Right cardiac atrium (tissue), 5 donors: Measurements from ENCODE around the gene GPR39. TPM values are rescaled to one million over a fixed set of nuclear protein-coding genes. Genes with fewer than 3 reads are reported as not detected.

Experiments used
- ATAC-seq, 2 donors: fragments of 200-7000 bp; cut with Tn5 transposase; one replicate each; pipeline versions ENCODE4 v1.8.0 to v1.9.1; 2020; ENCODE audit warnings: moderate library complexity in 2 of 2, mild to moderate bottlenecking in 1 of 2
- DNase-seq, 3 donors: peaks; one replicate each; pipeline ENCODE4 v3.0.0-alpha.2; 2020
- H3K27ac ChIP-seq: one replicate; pipeline ENCODE4 v1.5.1; 2013; ENCODE audit warnings: mild to moderate bottlenecking, low read length, control low read depth, moderate library complexity
- H3K27me3 ChIP-seq: one replicate; pipeline ENCODE4 v1.6.1; 2013; ENCODE audit not compliant: control insufficient read depth, insufficient read depth
- H3K4me1 ChIP-seq: one replicate; pipeline ENCODE4 v1.6.1; 2013; ENCODE audit warnings: low read length; ENCODE audit not compliant: control insufficient read depth, insufficient read depth
- H3K4me3 ChIP-seq: one replicate; pipeline ENCODE4 v1.5.1; 2013; ENCODE audit warnings: low read length, control low read depth
- H3K9me3 ChIP-seq: one replicate; pipeline ENCODE4 v1.6.1; 2013; ENCODE audit warnings: low read length; ENCODE audit not compliant: control insufficient read depth
- WGBS: extraction: QIAGEN DNeasy Blood & Tissue Kit; methylation state at CpG from one replicate; pipeline ENCODE4 v1.1.7; 2013; 5-methylcytosine and 5-hydroxymethylcytosine counted together
- intact Hi-C, 4 donors: fragments of 100-400 bp; cut with DNase I; formaldehyde crosslinking; loops; one replicate each; pipeline versions ENCODE4 v1.11.0 to v1.14.0; 2022 to 2023
- polyA plus RNA-seq: library from polyadenylated mRNA; stranded (reverse); fragments of 200-250 nt; gene quantifications from one replicate; pipeline ENCODE4 v1.2.3, GENCODE V29; 2013
- total RNA-seq, 4 donors: library from RNA; stranded (reverse); fragmentation: NEBNext Ultra II Directional; extraction: Animal tissue kit (Norgen Biotek cat#: 25700); gene quantifications; one replicate each; pipeline ENCODE4 v1.2.1, GENCODE V29; 2021
- donor health status: healthy with polysubstance abuse.
- donor health status: DM: no; HTN: yes; CAD: no.
- donor health status: DM: no; HTN: no; CAD: no.
- donor health status: DM: no; HTN: yes; CAD: no; lungs with severe emphysema.
- donor health status: DM: yes; HTN: yes; CAD: no.

The GPR39 gene
- total and polyA plus RNA-seq, 5 donors: not detected

DNA sequence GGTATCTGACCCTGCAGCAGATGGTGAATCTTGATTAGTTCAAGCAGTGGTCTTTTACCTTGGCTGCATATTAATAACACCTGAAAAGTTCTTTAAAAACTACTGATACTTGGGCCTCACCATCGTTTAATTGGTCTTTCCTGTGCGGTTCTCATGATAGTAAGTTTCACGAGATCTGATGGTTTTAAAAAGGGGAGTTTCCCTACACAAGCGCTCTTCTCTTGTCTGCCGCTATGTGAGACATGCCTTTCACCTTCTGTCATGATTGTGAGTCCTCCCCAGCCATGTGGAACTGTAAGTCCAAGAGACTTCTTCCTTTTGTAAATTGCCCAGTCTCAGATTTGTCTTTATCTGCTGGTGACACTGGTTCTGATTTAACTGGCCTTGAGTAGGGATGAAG lies 151.1 kb downstream of the GPR39 start:
- Histone ChIP-seq H3K27me3 (no peaks in the 10 kb centered on the region), H3K4me1 (no peaks in the 10 kb centered on the region), H3K9me3 (no peaks in the 10 kb centered on the region), H3K27ac (no peak overlapping the region), H3K4me3 (no peak overlapping the region)
- intact Hi-C loops: no loop called here
- no peak for ATAC-seq
- DNase-seq: no peak
- 77% methylated on average over 5 of the region's 5 CpGs for WGBS

GRCh38 chr2:132568656-132569055 lies 152.1 kb downstream of the GPR39 start:
- intact Hi-C loops: no loop called here
- H3K4me3 ChIP-seq: no peak overlapping the region
- DNase-seq: no peak
- no peaks in the 10 kb centered on the region for H3K27me3 ChIP-seq
- WGBS: 67% methylated on average over 3 of the region's 3 CpGs
- no peaks in the 10 kb centered on the region for H3K9me3 ChIP-seq
- H3K27ac ChIP-seq: no peak overlapping the region
- H3K4me1 ChIP-seq: no peaks in the 10 kb centered on the region
- ATAC-seq: no peak

GRCh38 chr2:132573444-132574007 lies 156.9 kb downstream of the GPR39 start:
- ATAC-seq (no peak), DNase-seq (no peak)
- Histone ChIP-seq H3K4me1 (no peaks in the 10 kb centered on the region), H3K9me3 (no peaks in the 10 kb centered on the region), H3K27ac (no peak overlapping the region), H3K4me3 (no peak overlapping the region), H3K27me3 (no peaks in the 10 kb centered on the region)
- intact Hi-C loops: no loop called here
- 81% methylated on average over 3 of the region's 3 CpGs for WGBS

DNA sequence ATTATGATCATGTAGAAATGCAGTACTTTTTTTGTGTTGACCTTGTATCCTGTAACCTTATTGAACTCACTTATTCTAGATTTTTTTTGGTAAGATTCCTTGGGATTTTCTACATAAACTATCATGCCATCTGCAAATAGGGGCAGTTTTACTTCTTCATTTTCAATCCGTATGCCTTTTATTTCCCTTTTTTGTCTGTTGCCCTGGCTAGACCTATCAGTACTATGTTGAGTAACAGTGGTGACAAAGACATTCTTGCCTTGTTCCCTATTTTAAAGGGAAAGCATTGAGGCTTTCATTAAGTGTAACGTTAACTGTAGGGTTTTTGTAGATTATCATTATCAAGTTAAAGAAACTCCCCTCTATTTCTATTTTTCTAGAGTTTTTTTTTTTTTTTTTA lies 161.1 kb downstream of the GPR39 start:
- no peak for DNase-seq
- H3K27ac ChIP-seq: no peak overlapping the region
- WGBS: 63% methylated on average over 2 of the region's 2 CpGs
- no peak overlapping the region for H3K4me3 ChIP-seq
- H3K27me3 ChIP-seq: no peaks in the 10 kb centered on the region
- intact Hi-C loops: no loop called here
- H3K9me3 ChIP-seq: no peaks in the 10 kb centered on the region
- no peaks in the 10 kb centered on the region for H3K4me1 ChIP-seq
- peak in 1 of 2 donors; percentile 43 for ATAC-seq

- no peaks in the 10 kb centered on the region for H3K27me3 ChIP-seq
- no peak overlapping the region for H3K27ac ChIP-seq
- H3K9me3 ChIP-seq: no peaks in the 10 kb centered on the region
- DNase-seq (no peak), ATAC-seq (no peak)
- 73% methylated on average over 5 of the region's 5 CpGs for WGBS
- no peaks in the 10 kb centered on the region for H3K4me1 ChIP-seq
- intact Hi-C loops: no loop called here
- no peak overlapping the region for H3K4me3 ChIP-seq
These were observed 165.0 kb downstream of the GPR39 start for GRCh38 chr2:132581591-132581990.

- Histone ChIP-seq H3K4me1 (no peaks in the 10 kb centered on the region), H3K9me3 (no peaks in the 10 kb centered on the region), H3K27me3 (no peaks in the 10 kb centered on the region), H3K27ac (no peak overlapping the region), H3K4me3 (no peak overlapping the region)
- ATAC-seq: no peak
- intact Hi-C loops: no loop called here
- no peak for DNase-seq
- WGBS: 75% methylated on average over 9 of the region's 9 CpGs
These were observed 165.6 kb downstream of the GPR39 start for GRCh38 chr2:132581991-132582738.

- H3K4me3 ChIP-seq: no peak overlapping the region
- intact Hi-C loops: no loop called here
- 81% methylated on average over 10 of the region's 10 CpGs for WGBS
- DNase-seq (no peak), ATAC-seq (no peak)
- H3K9me3 ChIP-seq: no peaks in the 10 kb centered on the region
- no peak overlapping the region for H3K27ac ChIP-seq
- no peaks in the 10 kb centered on the region for H3K4me1 ChIP-seq
- H3K27me3 ChIP-seq: no peaks in the 10 kb centered on the region
These were observed 167.2 kb downstream of the GPR39 start for GRCh38 chr2:132583666-132584360.

- Histone ChIP-seq H3K27ac (no peak overlapping the region), H3K9me3 (no peaks in the 10 kb centered on the region), H3K27me3 (no peaks in the 10 kb centered on the region), H3K4me1 (no peaks in the 10 kb centered on the region), H3K4me3 (no peak overlapping the region)
- DNase-seq (no peak), ATAC-seq (no peak)
- intact Hi-C loops: no loop called here
- 95% methylated on average over 36 of the region's 36 CpGs for WGBS
These were observed 168.6 kb downstream of the GPR39 start for GRCh38 chr2:132584976-132585817.

DNA sequence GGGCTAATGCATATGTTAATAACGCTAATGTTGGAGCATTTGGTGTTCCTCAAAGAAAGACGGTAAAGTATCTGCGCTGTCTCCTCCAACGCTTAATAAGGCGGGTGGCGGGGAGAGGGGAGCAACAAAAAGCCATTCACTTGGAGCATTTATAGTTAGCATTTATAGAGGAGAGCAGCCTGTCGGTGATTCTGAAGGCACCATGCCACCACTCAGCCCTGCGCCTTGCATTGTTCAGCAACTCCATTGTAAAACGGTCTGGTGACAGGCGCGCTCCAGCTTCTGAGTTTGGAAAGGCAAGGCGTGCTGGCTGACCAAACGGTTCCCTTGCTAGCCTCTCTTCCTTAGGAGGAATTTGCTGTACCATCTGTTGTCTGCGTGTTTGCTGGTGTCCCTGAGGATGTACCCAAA lies 169.5 kb downstream of the GPR39 start:
- H3K4me3 ChIP-seq: no peak overlapping the region

GRCh38 chr2:132586835-132587234 lies 170.2 kb downstream of the GPR39 start:
- ATAC-seq: no peak
- 66% methylated on average over 3 of the region's 3 CpGs for WGBS
- Histone ChIP-seq H3K4me1 (no peaks in the 10 kb centered on the region), H3K9me3 (no peaks in the 10 kb centered on the region), H3K27me3 (no peaks in the 10 kb centered on the region), H3K4me3 (no peak overlapping the region), H3K27ac (no peak overlapping the region)
- DNase-seq: no peak
- intact Hi-C loops: no loop called here

More for the DNA sequence above, 169.5 kb downstream of the GPR39 start:
- Histone ChIP-seq H3K27me3 (no peaks in the 10 kb centered on the region), H3K9me3 (no peaks in the 10 kb centered on the region), H3K4me1 (no peaks in the 10 kb centered on the region), H3K27ac (no peak overlapping the region)
- WGBS: 80% methylated on average over 14 of the region's 14 CpGs
- intact Hi-C loops: no loop called here
- no peak for ATAC-seq
- DNase-seq: no peak

DNA sequence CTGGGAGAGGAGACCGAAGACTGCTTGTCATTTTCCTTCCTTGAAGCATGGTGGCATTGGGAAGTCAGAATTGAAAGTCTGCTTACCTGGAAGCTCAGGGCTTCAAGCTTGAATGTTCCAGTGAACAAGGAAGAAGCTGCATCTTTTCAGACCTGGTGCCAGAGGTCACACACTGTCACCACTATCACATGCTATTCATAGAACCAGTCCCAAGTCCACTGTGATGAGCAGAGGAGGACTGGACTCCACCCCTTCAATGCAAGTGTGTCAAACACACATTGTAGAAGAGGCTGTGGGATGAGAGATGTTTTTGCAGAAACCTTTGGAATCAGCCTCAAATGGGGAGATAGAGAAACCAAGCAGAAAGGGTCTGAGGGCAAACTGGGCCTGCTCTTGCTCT lies 172.0 kb downstream of the GPR39 start:
- intact Hi-C loops: no loop called here
- no peak for ATAC-seq

More for the DNA sequence above, 172.0 kb downstream of the GPR39 start:
- Histone ChIP-seq H3K27ac (no peak overlapping the region), H3K9me3 (no peaks in the 10 kb centered on the region), H3K27me3 (no peaks in the 10 kb centered on the region), H3K4me1 (no peaks in the 10 kb centered on the region), H3K4me3 (no peak overlapping the region)
- no peak for DNase-seq
- 65% methylated on average over 1 of the region's 1 CpG for WGBS
